Ovary (tissue), 9 donors: ENCODE measurements around the gene PLEKHA7. TPM values are rescaled to one million over a fixed set of nuclear protein-coding genes. Genes with fewer than 3 reads are reported as not detected.

Experiments used
- DNase-seq, 5 donors: peaks; one replicate each; pipeline ENCODE4 v3.0.0-alpha.2; 2019 to 2020
- H3K27ac ChIP-seq, 2 donors: fragments of 200-600 bp; one replicate each; pipeline versions ENCODE4 v1.5.1 to v1.8.0; 2019 to 2022
- H3K27me3 ChIP-seq: fragments of 200-600 bp; one replicate; pipeline ENCODE4 v1.8.0; 2022
- H3K36me3 ChIP-seq: fragments of 200-600 bp; sonication (generic); one replicate; pipeline ENCODE4 v1.5.1; 2019
- H3K4me1 ChIP-seq: one replicate; pipeline ENCODE4 v1.8.1; 2013; ENCODE audit warnings: mild to moderate bottlenecking, moderate library complexity; ENCODE audit not compliant: insufficient read depth
- H3K4me3 ChIP-seq: fragments of 200-600 bp; sonication (generic); one replicate; pipeline ENCODE4 v1.5.1; 2017
- H3K9me3 ChIP-seq, 2 donors: fragments of 200-600 bp in 1 of 2; sonication (generic) in 1 of 2; one replicate each; pipeline versions ENCODE4 v1.5.1 to v1.8.1; 2013 to 2019; ENCODE audit warnings: mild to moderate bottlenecking in 1 of 2, moderate library complexity in 1 of 2
- CTCF ChIP-seq, 3 donors: fragments of 450-650 bp in 2 of 3; fragments of 200-600 bp in 1 of 3; IDR thresholded peaks; one replicate each; pipeline versions ENCODE4 v1.5.1 to v1.8.0; 2016 to 2022; ENCODE audit warnings: antibody characterized with exemption in 3 of 3, mild to moderate bottlenecking in 1 of 3
- EP300 ChIP-seq: sonication (generic); formaldehyde crosslinking; IDR thresholded peaks from one replicate; pipeline ENCODE4 v1.6.1; 2017; ENCODE audit warnings: antibody characterized with exemption
- POLR2A ChIP-seq: fragments of 450-650 bp; IDR thresholded peaks from one replicate; pipeline ENCODE4 v1.6.1; 2017; ENCODE audit warnings: antibody characterized with exemption, mild to moderate bottlenecking, moderate library complexity
- WGBS, 3 donors: extraction: QIAGEN DNeasy Blood & Tissue Kit in 1 of 3; methylation state at CpG; one replicate each; pipeline versions ENCODE4 v1.1.5 to v1.1.7; 2013 to 2017; 5-methylcytosine and 5-hydroxymethylcytosine counted together
- intact Hi-C, 4 donors: fragments of 100-400 bp; cut with DNase I; formaldehyde crosslinking; loops; one replicate each; pipeline versions ENCODE4 v1.11.0 to v1.15.1; 2022 to 2023
- polyA plus RNA-seq, 2 donors: library from polyadenylated mRNA; stranded (reverse); fragments of 200-250 nt in 1 of 2; fragments of 350-450 nt in 1 of 2; fragmentation: Illumina TruSeq in 1 of 2; extraction: RNeasy Lipid Tissue Mini Kit (QIAGEN cat#74804) in 1 of 2; gene quantifications; one replicate each; pipeline ENCODE4 v1.2.3, GENCODE V29; 2013 to 2014
- total RNA-seq, 7 donors: library from RNA; depleted of rRNA in 2 of 7; stranded (reverse); fragments of >200 nt in 2 of 7; fragmentation: NEBNext Ultra II Directional in 3 of 7; extraction: Animal tissue kit (Norgen Biotek cat#: 25700) in 3 of 7; gene quantifications; one replicate each; pipeline versions ENCODE4 v1.1.0 to v1.2.4, GENCODE V29; 2016 to 2023
- donor health status: DM: no; HTN: no; CAD: no; lungs with moderate emphysema.
- donor health status: DM: no; HTN: no; CAD: no.
- donor health status: Bipolar disorder and iron deficiency.
- donor health status: DM: yes; HTN: yes; CAD: no.
- donor health status: DM: no; HTN: no; CAD: no.
- donor health status: DM: yes; HTN: yes; CAD: no.

The PLEKHA7 gene
- total and polyA plus RNA-seq, 9 donors: 9.6 to 29.5 (median 15.9) TPM

GRCh38 chr11:16986434-16987204 lies 27.6 kb downstream of the PLEKHA7 start:
- WGBS, 3 donors: 40 to 47% (median 40%) methylated on average over 5 of the region's 5 CpGs
- intact Hi-C loops: no loop called here
- Histone ChIP-seq H3K27me3 (no peaks in the 10 kb centered on the region), H3K27ac (peak overlapping the region in 1 of 2 donors; percentile 80), H3K4me3 (no peak overlapping the region), H3K9me3 (no peaks in the 10 kb centered on the region), H3K4me1 (peaks cover 12% of the 10 kb centered on the region), H3K36me3 (no peaks in the 10 kb centered on the region)
- DNase-seq: peak; percentile 26 to 60 (median 33)
- no peak for TF ChIP-seq EP300
- TF ChIP-seq CTCF (IDR thresholded peaks at IDR 0.05): no peak
- TF ChIP-seq POLR2A: no peak

- peak overlapping the region in 1 of 2 donors; percentile 80 for H3K27ac ChIP-seq
- no peaks in the 10 kb centered on the region for H3K36me3 ChIP-seq
- TF ChIP-seq EP300: no peak
- no peak for TF ChIP-seq CTCF (IDR thresholded peaks at IDR 0.05)
- no peak for TF ChIP-seq POLR2A
- 86 to 96% (median 94%) methylated on average over 4 of the region's 4 CpGs for WGBS, 3 donors
- DNase-seq: no peak
- intact Hi-C loops: no loop called here
- no peak overlapping the region for H3K4me3 ChIP-seq
- H3K4me1 ChIP-seq: peaks cover 14% of the 10 kb centered on the region
- no peaks in the 10 kb centered on the region for H3K27me3 ChIP-seq
- H3K9me3 ChIP-seq: no peaks in the 10 kb centered on the region
Observed at GRCh38 chr11:16985297-16985696, 28.9 kb downstream of the PLEKHA7 start.

- no peak for DNase-seq
- H3K27ac ChIP-seq: no peak overlapping the region
- WGBS, 3 donors: 91 to 96% (median 96%) methylated on average over 2 of the region's 2 CpGs
- H3K36me3 ChIP-seq: no peaks in the 10 kb centered on the region
- TF ChIP-seq CTCF (IDR thresholded peaks at IDR 0.05): no peak
- TF ChIP-seq EP300: no peak
- TF ChIP-seq POLR2A: no peak
- peaks cover 14% of the 10 kb centered on the region for H3K4me1 ChIP-seq
- no peaks in the 10 kb centered on the region for H3K27me3 ChIP-seq
- H3K4me3 ChIP-seq: no peak overlapping the region
- no peaks in the 10 kb centered on the region for H3K9me3 ChIP-seq
- intact Hi-C loops: no loop called here
Observed at GRCh38 chr11:16984229-16984628, 30.0 kb downstream of the PLEKHA7 start.

- no peaks in the 10 kb centered on the region for H3K9me3 ChIP-seq
- no peak for TF ChIP-seq CTCF (IDR thresholded peaks at IDR 0.05)
- no peak for TF ChIP-seq EP300
- TF ChIP-seq POLR2A: no peak
- H3K27me3 ChIP-seq: no peaks in the 10 kb centered on the region
- WGBS, 3 donors: 83 to 96% (median 87%) methylated on average over 1 of the region's 1 CpG
- DNase-seq: no peak
- no peak overlapping the region for H3K27ac ChIP-seq
- H3K4me3 ChIP-seq: no peak overlapping the region
- intact Hi-C loops: no loop called here
- peaks cover 14% of the 10 kb centered on the region for H3K4me1 ChIP-seq
- no peaks in the 10 kb centered on the region for H3K36me3 ChIP-seq
Observed at GRCh38 chr11:16982809-16983208, 31.4 kb downstream of the PLEKHA7 start.
